A549 (cell line): ENCODE data around the gene CHD1. TPM values are rescaled to one million over a fixed set of nuclear protein-coding genes. Genes with fewer than 3 reads are reported as not detected.
A peak's percentile ranks its signal among the peaks of the same experiment; 100 is the strongest.

Experiments used
- ATAC-seq, 2 experiments: fragments of 200-7000 bp in 1 of 2; fragments of >200 bp in 1 of 2; cut with Nextera tagmentation in 1 of 2; cut with Tn5 transposase in 1 of 2; 3 replicates each; pipeline versions ENCODE4 v1.8.0 to v1.9.1; 2018 to 2020; ENCODE audit warnings: mild to moderate bottlenecking in 1 of 2, moderate library complexity in 1 of 2
- CTCF ChIA-PET: fragments of 300-600 bp; sonication (Branson Sonifier 250); formaldehyde crosslinking; extraction: SDS; loops from one replicate; lab custom pipeline; 2021; ENCODE audit warnings: antibody characterized with exemption, inconsistent platforms; lab: Yijun Ruan, JAX
- POLR2A ChIA-PET: fragments of 350-600 bp; formaldehyde crosslinking; extraction: SDS; loops from one replicate; lab custom pipeline; 2021; ENCODE audit warnings: antibody characterized with exemption, inconsistent platforms; lab: Yijun Ruan, JAX
- DNase-seq, 2 experiments: peaks; one replicate each; pipeline versions ENCODE4 v3.0.0 to v3.0.0-alpha.2; 2011 to 2016; ENCODE audit warnings: low read depth in 1 of 2, low spot score in 1 of 2
- FAIRE-seq: peaks from 2 replicates; lab custom pipeline; 2011; peaks lifted over from hg19 to GRCh38; lab: Jason Lieb, UNC
- H3K27ac ChIP-seq, 2 experiments: fragments of >200 bp; sonication (Bioruptor Twin); formaldehyde crosslinking; 3 replicates each; pipeline ENCODE4 v1.5.1; 2016 to 2017
- H3K4me1 ChIP-seq: fragments of >200 bp; sonication (Bioruptor Twin); formaldehyde crosslinking; 3 replicates; pipeline ENCODE4 v1.6.1; 2016
- H3K4me2 ChIP-seq: fragments of >200 bp; sonication (Bioruptor Twin); formaldehyde crosslinking; 3 replicates; pipeline ENCODE4 v1.6.1; 2016
- H3K4me3 ChIP-seq: fragments of >200 bp; sonication (Bioruptor Twin); formaldehyde crosslinking; 3 replicates; pipeline ENCODE4 v1.5.1; 2016
- H3K9me3 ChIP-seq: fragments of >200 bp; sonication (Bioruptor Twin); formaldehyde crosslinking; 3 replicates; pipeline ENCODE4 v1.6.1; 2016
- BHLHE40 ChIP-seq: IDR thresholded peaks from 2 replicates; pipeline ENCODE4 v1.6.1; 2012; ENCODE audit warnings: low read depth, low read length, inconsistent platforms
- CEBPB ChIP-seq, 2 experiments: fragments of >200 bp in 1 of 2; sonication (Bioruptor Twin) in 1 of 2; formaldehyde crosslinking in 1 of 2; IDR thresholded peaks; 2 replicates each; pipeline ENCODE4 v1.6.1; 2012 to 2016
- CHD2 ChIP-seq: fragments of 150-350 bp; IDR thresholded peaks from 2 replicates; pipeline ENCODE4 v1.6.1; 2014; ENCODE audit warnings: low read length; ENCODE audit not compliant: partially characterized antibody
- E2F6 ChIP-seq: IDR thresholded peaks from 2 replicates; pipeline ENCODE4 v1.6.1; 2012; ENCODE audit warnings: low read depth, borderline replicate concordance
- FOSB ChIP-seq: fragments of 250-450 bp; sonication (Bioruptor Pico); IDR thresholded peaks from 2 replicates; pipeline ENCODE4 v1.5.0; 2020; ENCODE audit warnings: mild to moderate bottlenecking, moderate library complexity
- MAFK ChIP-seq: fragments of 450-650 bp; IDR thresholded peaks from 2 replicates; pipeline ENCODE4 v1.6.1; 2014; ENCODE audit not compliant: partially characterized antibody
- NPAS2 ChIP-seq: fragments of 250-450 bp; sonication (Bioruptor Pico); IDR thresholded peaks from 2 replicates; pipeline ENCODE4 v1.8.0; 2022; ENCODE audit warnings: mild to moderate bottlenecking, moderate library complexity, borderline replicate concordance
- NR3C1 ChIP-seq: fragments of >200 bp; sonication (Bioruptor Twin); formaldehyde crosslinking; IDR thresholded peaks from 3 replicates; pipeline ENCODE4 v1.6.1; 2017
- PBX3 ChIP-seq: IDR thresholded peaks from 2 replicates; pipeline ENCODE4 v1.6.1; 2012
- PHF8 ChIP-seq: fragments of 200-600 bp; sonication (generic); IDR thresholded peaks from 2 replicates; pipeline ENCODE4 v1.6.1; 2016; ENCODE audit warnings: low read depth, mild to moderate bottlenecking, antibody characterized with exemption, moderate library complexity, borderline replicate concordance
- POLR2A ChIP-seq: IDR thresholded peaks from 2 replicates; pipeline ENCODE4 v1.6.1; 2012; ENCODE audit warnings: mild to moderate bottlenecking, low read length
- POLR2AphosphoS2 ChIP-seq: conservative IDR thresholded peaks from 2 replicates; pipeline ENCODE4 v1.6.1; 2012; ENCODE audit warnings: low read length, improper control_type of control experiment, inconsistent platforms
- RARB ChIP-seq: fragments of 250-450 bp; sonication (Bioruptor Pico); IDR thresholded peaks from 2 replicates; pipeline ENCODE4 v1.8.0; 2021; ENCODE audit warnings: mild to moderate bottlenecking, moderate library complexity
- SMC3 ChIP-seq: fragments of >200 bp; sonication (Bioruptor Twin); formaldehyde crosslinking; IDR thresholded peaks from 3 replicates; pipeline ENCODE4 v1.6.1; 2018; ENCODE audit warnings: inconsistent platforms
- ZFP36 ChIP-seq: fragments of 450-650 bp; IDR thresholded peaks from 2 replicates; pipeline ENCODE4 v1.6.1; 2014; ENCODE audit warnings: borderline replicate concordance; ENCODE audit not compliant: partially characterized antibody
- WGBS: methylation state at CpG from one replicate; pipeline ENCODE4 v1.1.6; 2017; ENCODE audit errors: missing lambda C conversion rate; 5-methylcytosine and 5-hydroxymethylcytosine counted together
- polyA plus RNA-seq, 4 experiments: library from polyadenylated mRNA; depleted of rRNA in 3 of 4; stranded (reverse); fragments of >200 nt; fragmentation: RNase III in 1 of 4; extraction: RNeasy Plus Mini Kit Qiagen cat#74134 plus additional on column Dnase treatment in 1 of 4; gene quantifications; 2 replicates in 3 of 4; 3 replicates in 1 of 4; pipeline ENCODE4 v1.2.3, GENCODE V29; 2011 to 2017
- TF ChIP-seq, protein P1 (sequence below): fragments of 200-600 bp; sonication (generic); IDR thresholded peaks from 2 replicates; pipeline ENCODE4 v1.6.1; 2016; ENCODE audit warnings: antibody characterized with exemption, mild to moderate bottlenecking, moderate library complexity
- TF ChIP-seq, protein P2 (sequence below): fragments of 150-350 bp; IDR thresholded peaks from 2 replicates; pipeline ENCODE4 v1.6.1; 2014; ENCODE audit warnings: low read depth, mild to moderate bottlenecking, low read length

Gene CHD1
- polyA plus RNA-seq, 2 of the 4 experiments (the other 2 are of a cell fraction): 25.9 to 53.9 TPM

GRCh38 chr5:98975682-98976407 is 47.0 kb upstream of the CHD1 start:
- peaks cover 6% of the 10 kb centered on the region; the same call in 1 of the 3 replicates for H3K4me1 ChIP-seq
- no peak for DNase-seq
- CTCF ChIA-PET: interaction anchor here (1.0 kb wide), 1 partner anchor 57 kb away, joined by 3 read pairs; no protein-coding TSS in a partner anchor
- peak in 1 of 2 experiments; percentile 34; a peak in 2 of 6 replicates for ATAC-seq
- no peak for FAIRE-seq
- H3K4me3 ChIP-seq: no peak overlapping the region
- TF ChIP-seq POLR2AphosphoS2 (no peak), SMC3 (no peak), MAFK (no peak), BHLHE40 (no peak), PHF8 (no peak), RARB (CRISPR knock-in tag) (no peak), PBX3 (no peak), NR3C1 (no peak), FOSB (CRISPR knock-in tag) (no peak), CHD2 (no peak)
- TF ChIP-seq, protein P1, sequence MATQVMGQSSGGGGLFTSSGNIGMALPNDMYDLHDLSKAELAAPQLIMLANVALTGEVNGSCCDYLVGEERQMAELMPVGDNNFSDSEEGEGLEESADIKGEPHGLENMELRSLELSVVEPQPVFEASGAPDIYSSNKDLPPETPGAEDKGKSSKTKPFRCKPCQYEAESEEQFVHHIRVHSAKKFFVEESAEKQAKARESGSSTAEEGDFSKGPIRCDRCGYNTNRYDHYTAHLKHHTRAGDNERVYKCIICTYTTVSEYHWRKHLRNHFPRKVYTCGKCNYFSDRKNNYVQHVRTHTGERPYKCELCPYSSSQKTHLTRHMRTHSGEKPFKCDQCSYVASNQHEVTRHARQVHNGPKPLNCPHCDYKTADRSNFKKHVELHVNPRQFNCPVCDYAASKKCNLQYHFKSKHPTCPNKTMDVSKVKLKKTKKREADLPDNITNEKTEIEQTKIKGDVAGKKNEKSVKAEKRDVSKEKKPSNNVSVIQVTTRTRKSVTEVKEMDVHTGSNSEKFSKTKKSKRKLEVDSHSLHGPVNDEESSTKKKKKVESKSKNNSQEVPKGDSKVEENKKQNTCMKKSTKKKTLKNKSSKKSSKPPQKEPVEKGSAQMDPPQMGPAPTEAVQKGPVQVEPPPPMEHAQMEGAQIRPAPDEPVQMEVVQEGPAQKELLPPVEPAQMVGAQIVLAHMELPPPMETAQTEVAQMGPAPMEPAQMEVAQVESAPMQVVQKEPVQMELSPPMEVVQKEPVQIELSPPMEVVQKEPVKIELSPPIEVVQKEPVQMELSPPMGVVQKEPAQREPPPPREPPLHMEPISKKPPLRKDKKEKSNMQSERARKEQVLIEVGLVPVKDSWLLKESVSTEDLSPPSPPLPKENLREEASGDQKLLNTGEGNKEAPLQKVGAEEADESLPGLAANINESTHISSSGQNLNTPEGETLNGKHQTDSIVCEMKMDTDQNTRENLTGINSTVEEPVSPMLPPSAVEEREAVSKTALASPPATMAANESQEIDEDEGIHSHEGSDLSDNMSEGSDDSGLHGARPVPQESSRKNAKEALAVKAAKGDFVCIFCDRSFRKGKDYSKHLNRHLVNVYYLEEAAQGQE: no peak
- WGBS: 76% methylated on average over 4 of the region's 4 CpGs
- H3K4me2 ChIP-seq: no peak overlapping the region
- no peak overlapping the region for H3K27ac ChIP-seq
- no peaks in the 10 kb centered on the region for H3K9me3 ChIP-seq
- POLR2A ChIA-PET: no interaction called here

DNA sequence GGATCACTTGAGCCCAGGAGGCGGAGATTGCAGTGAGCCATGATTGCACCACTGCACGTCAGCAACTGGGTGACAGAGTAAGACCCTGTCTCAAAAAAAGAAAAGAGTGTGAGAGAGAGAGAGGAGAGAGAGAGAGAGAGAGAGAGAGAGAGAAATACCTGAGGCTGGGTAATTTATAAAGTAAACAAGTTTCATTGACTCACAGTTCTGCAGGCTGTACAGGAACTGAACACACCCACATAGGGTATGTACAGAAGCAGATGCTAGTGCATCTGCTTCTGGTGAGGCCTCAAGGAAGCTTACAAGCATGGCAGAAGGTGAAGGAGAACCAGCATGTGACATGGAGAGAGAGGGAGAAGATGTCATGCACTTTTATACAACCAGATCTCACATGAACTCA is 46.4 kb upstream of the CHD1 start:
- ChIA-PET CTCF (interaction anchor here (1.0 kb wide), 1 partner anchor 57 kb away, joined by 3 read pairs; no protein-coding TSS in a partner anchor), POLR2A (no interaction called here)
- ATAC-seq (peak; percentile 66; a peak in 5 of 6 replicates), DNase-seq (peak in 1 of 2 experiments; percentile 38), FAIRE-seq (no peak)
- TF ChIP-seq PBX3: no peak
- TF ChIP-seq POLR2A: no peak
- TF ChIP-seq NPAS2 (CRISPR knock-in tag): no peak
- TF ChIP-seq E2F6: no peak
- TF ChIP-seq ZFP36: no peak
- TF ChIP-seq, protein P2, sequence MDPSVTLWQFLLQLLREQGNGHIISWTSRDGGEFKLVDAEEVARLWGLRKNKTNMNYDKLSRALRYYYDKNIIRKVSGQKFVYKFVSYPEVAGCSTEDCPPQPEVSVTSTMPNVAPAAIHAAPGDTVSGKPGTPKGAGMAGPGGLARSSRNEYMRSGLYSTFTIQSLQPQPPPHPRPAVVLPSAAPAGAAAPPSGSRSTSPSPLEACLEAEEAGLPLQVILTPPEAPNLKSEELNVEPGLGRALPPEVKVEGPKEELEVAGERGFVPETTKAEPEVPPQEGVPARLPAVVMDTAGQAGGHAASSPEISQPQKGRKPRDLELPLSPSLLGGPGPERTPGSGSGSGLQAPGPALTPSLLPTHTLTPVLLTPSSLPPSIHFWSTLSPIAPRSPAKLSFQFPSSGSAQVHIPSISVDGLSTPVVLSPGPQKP: no peak
- TF ChIP-seq CEBPB (IDR thresholded peaks at IDR 0.05): no peak
- WGBS: 59% methylated on average over 2 of the region's 2 CpGs
- no peak overlapping the region for H3K4me3 ChIP-seq
- peaks cover 6% of the 10 kb centered on the region; the same call in 1 of the 3 replicates for H3K4me1 ChIP-seq
- H3K9me3 ChIP-seq: no peaks in the 10 kb centered on the region
- no peak overlapping the region for H3K4me2 ChIP-seq
- H3K27ac ChIP-seq: no peak overlapping the region
